Neural crest cell (in vitro differentiated cells): ENCODE results near the gene PDLIM3. TPM values are rescaled to one million over a fixed set of nuclear protein-coding genes. Genes with fewer than 3 reads are reported as not detected.

Experiments
- DNase-seq: peaks from one replicate; pipeline ENCODE4 v3.0.0; 2021; ENCODE audit warnings: low read depth, mixed read lengths, low spot score
- H3K27ac Mint-ChIP-seq: one replicate; pipeline ENCODE4 v1.8.0; 2021; ENCODE audit warnings: mild to moderate bottlenecking, mixed read lengths; ENCODE audit not compliant: unreplicated experiment
- H3K27me3 Mint-ChIP-seq: 2 replicates; pipeline ENCODE4 v1.8.0; 2021; ENCODE audit warnings: low read depth, mild to moderate bottlenecking, mixed read lengths
- H3K36me3 Mint-ChIP-seq: 2 replicates; pipeline ENCODE4 v1.8.0; 2021; ENCODE audit warnings: low read depth, mild to moderate bottlenecking, mixed read lengths
- H3K4me1 Mint-ChIP-seq: 2 replicates; pipeline ENCODE4 v1.8.0; 2021; ENCODE audit warnings: mixed read lengths
- H3K4me3 Mint-ChIP-seq: one replicate; pipeline ENCODE4 v1.8.0; 2021; ENCODE audit warnings: mild to moderate bottlenecking, mixed read lengths
- H3K9me3 Mint-ChIP-seq: 2 replicates; pipeline ENCODE4 v1.8.0; 2021; ENCODE audit warnings: mixed read lengths
- total RNA-seq: library from RNA; stranded (reverse); gene quantifications from 2 replicates; pipeline ENCODE4 v1.2.1, GENCODE V29; 2021
- TF ChIP-seq, protein P1 (sequence below): fragments of 200-600 bp; sonication (generic); conservative IDR thresholded peaks from 2 replicates; pipeline ENCODE4 v1.5.0; 2021; ENCODE audit warnings: antibody characterized with exemption, mild to moderate bottlenecking

The PDLIM3 gene
- total RNA-seq, 1 donor from 2014 or later: 2.3 TPM

- H3K36me3 Mint-ChIP-seq: no peaks in the 10 kb centered on the region
- H3K4me3 Mint-ChIP-seq: peak overlapping the region; percentile 78
- TF ChIP-seq, protein P1, sequence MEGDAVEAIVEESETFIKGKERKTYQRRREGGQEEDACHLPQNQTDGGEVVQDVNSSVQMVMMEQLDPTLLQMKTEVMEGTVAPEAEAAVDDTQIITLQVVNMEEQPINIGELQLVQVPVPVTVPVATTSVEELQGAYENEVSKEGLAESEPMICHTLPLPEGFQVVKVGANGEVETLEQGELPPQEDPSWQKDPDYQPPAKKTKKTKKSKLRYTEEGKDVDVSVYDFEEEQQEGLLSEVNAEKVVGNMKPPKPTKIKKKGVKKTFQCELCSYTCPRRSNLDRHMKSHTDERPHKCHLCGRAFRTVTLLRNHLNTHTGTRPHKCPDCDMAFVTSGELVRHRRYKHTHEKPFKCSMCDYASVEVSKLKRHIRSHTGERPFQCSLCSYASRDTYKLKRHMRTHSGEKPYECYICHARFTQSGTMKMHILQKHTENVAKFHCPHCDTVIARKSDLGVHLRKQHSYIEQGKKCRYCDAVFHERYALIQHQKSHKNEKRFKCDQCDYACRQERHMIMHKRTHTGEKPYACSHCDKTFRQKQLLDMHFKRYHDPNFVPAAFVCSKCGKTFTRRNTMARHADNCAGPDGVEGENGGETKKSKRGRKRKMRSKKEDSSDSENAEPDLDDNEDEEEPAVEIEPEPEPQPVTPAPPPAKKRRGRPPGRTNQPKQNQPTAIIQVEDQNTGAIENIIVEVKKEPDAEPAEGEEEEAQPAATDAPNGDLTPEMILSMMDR: no peak
- peaks cover 53% of the 10 kb centered on the region for H3K27me3 Mint-ChIP-seq
- H3K9me3 Mint-ChIP-seq: peaks cover 3% of the 10 kb centered on the region
- DNase-seq: no peak
- no peak overlapping the region for H3K27ac Mint-ChIP-seq
- H3K4me1 Mint-ChIP-seq: peaks cover 15% of the 10 kb centered on the region
Measured at GRCh38 chr4:185469580-185470154, 65.6 kb downstream of the PDLIM3 start.

GRCh38 chr4:185468999-185469398 is 66.3 kb downstream of the PDLIM3 start:
- DNase-seq: no peak
- H3K36me3 Mint-ChIP-seq: no peaks in the 10 kb centered on the region
- TF ChIP-seq, protein P1: no peak
- peak overlapping the region; percentile 14 for H3K4me3 Mint-ChIP-seq
- no peak overlapping the region for H3K27ac Mint-ChIP-seq
- H3K27me3 Mint-ChIP-seq: peaks cover 53% of the 10 kb centered on the region
- H3K4me1 Mint-ChIP-seq: peaks cover 20% of the 10 kb centered on the region
- H3K9me3 Mint-ChIP-seq: peaks cover 3% of the 10 kb centered on the region

GRCh38 chr4:185467991-185468390 is 67.3 kb downstream of the PDLIM3 start:
- Mint-ChIP-seq H3K27ac (no peak overlapping the region), H3K4me3 (no peak overlapping the region), H3K4me1 (peaks cover 25% of the 10 kb centered on the region), H3K9me3 (peaks cover 3% of the 10 kb centered on the region), H3K36me3 (no peaks in the 10 kb centered on the region), H3K27me3 (peaks cover 53% of the 10 kb centered on the region)
- TF ChIP-seq, protein P1: no peak
- DNase-seq: no peak

DNA sequence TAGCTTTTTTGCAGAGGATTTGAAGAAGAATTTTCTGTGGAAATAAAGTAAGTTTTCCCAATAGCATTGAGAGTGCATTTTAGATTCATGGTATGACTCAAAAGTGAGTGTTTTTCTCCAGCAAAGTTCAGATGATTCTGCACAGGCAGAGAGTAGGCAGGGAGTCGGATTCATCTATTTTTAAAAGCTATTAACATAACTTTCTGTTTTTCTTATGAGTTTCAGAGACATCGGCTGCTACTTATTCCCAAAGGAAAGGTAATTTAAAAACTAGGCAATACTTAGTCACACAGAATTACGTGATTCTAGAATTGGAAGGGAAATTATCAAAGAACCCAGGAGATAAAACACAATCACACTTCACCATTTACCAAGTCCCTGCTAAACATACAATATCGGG is 68.2 kb downstream of the PDLIM3 start:
- H3K36me3 Mint-ChIP-seq: no peaks in the 10 kb centered on the region
- peaks cover 44% of the 10 kb centered on the region for H3K27me3 Mint-ChIP-seq
- TF ChIP-seq, protein P1: no peak
- H3K9me3 Mint-ChIP-seq: peaks cover 3% of the 10 kb centered on the region
- no peak overlapping the region for H3K27ac Mint-ChIP-seq
- no peak for DNase-seq
- peaks cover 25% of the 10 kb centered on the region for H3K4me1 Mint-ChIP-seq
- peak overlapping the region; percentile 18 for H3K4me3 Mint-ChIP-seq

DNA sequence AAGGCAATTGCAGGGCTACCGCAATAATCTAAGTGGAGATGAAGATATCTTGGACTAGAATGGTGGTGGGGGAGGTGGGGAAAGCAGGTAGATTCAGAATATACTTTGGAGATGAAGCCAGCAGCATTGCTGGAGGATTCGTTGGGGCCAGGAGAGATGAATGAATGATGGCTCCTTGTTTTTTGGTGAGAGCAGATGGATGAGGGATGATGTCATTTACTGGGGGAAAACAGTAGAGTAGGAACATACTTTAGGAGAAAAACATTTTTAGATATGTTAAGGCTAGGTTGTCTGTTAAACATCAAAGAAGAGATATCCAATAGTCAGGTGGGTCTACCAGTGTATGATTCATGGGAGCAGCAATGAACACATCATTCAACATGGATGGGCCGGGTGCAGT is 69.6 kb downstream of the PDLIM3 start:
- Mint-ChIP-seq H3K4me1 (peaks cover 21% of the 10 kb centered on the region), H3K9me3 (peaks cover 3% of the 10 kb centered on the region), H3K27me3 (peaks cover 40% of the 10 kb centered on the region), H3K27ac (no peak overlapping the region), H3K4me3 (no peak overlapping the region), H3K36me3 (no peaks in the 10 kb centered on the region)
- no peak for DNase-seq
- TF ChIP-seq, protein P1: no peak
